ENCODE measurements around the gene CCDC85B. TPM values are rescaled to one million over a fixed set of nuclear protein-coding genes. Genes with fewer than 3 reads are reported as not detected.
"Not testable (repeated sequence)": the region's sequence is repeated elsewhere in the genome, so short reads cannot be mapped to it uniquely, and the experiment has no call there.

Gene CCDC85B
- total RNA-seq, 1 experiment from 2014 or later, result 26.6 TPM

DNA sequence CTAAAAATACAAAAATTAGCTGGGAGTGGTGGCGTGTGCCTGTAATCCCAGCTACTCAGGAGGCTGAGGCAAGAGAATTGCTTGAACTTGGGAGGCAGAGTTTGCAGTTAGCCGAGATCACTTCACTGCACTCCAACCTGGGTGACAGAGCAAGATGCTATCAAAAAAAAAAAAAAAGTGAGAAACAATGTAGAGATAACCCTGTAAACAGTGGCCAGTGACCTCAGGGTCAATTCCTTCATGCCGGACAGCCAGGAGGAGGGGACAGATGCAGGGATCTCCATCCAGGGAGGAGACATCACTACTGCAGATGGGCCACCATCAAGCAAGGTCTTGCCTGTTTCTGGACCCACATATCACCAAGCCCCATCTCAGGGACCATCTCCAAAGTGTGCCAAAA is 42.7 kb upstream of the CCDC85B start:
- no peaks in the 10 kb centered on the region for H3K9me3 Mint-ChIP-seq (ENCODE audit: low read depth, unreplicated experiment)
- no peaks in the 10 kb centered on the region for H3K4me1 Mint-ChIP-seq (ENCODE audit: low read depth, unreplicated experiment)
- DNase-seq, result no peak
- no peak overlapping the region for H3K27ac Mint-ChIP-seq (ENCODE audit: unreplicated experiment)
- intact Hi-C loops (cut with micrococcal nuclease; ENCODE audit: unreplicated experiment), result no loop called here
- CTCF ChIA-PET, result interaction anchor here (1.6 to 2.3 kb wide), 3 partner anchors 12 to 37 kb away, joined by 3 to 6 read pairs (median 3); partner anchors contain the start of gene MUS81
- no peak overlapping the region for H3K4me3 Mint-ChIP-seq (ENCODE audit: low read depth, unreplicated experiment)
- no TSS peak for BruUV-seq (replicated peaks)
- TF ChIP-seq, protein P1, sequence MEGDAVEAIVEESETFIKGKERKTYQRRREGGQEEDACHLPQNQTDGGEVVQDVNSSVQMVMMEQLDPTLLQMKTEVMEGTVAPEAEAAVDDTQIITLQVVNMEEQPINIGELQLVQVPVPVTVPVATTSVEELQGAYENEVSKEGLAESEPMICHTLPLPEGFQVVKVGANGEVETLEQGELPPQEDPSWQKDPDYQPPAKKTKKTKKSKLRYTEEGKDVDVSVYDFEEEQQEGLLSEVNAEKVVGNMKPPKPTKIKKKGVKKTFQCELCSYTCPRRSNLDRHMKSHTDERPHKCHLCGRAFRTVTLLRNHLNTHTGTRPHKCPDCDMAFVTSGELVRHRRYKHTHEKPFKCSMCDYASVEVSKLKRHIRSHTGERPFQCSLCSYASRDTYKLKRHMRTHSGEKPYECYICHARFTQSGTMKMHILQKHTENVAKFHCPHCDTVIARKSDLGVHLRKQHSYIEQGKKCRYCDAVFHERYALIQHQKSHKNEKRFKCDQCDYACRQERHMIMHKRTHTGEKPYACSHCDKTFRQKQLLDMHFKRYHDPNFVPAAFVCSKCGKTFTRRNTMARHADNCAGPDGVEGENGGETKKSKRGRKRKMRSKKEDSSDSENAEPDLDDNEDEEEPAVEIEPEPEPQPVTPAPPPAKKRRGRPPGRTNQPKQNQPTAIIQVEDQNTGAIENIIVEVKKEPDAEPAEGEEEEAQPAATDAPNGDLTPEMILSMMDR (IDR thresholded peaks at IDR 0.05; ENCODE audit: unreplicated experiment), result no peak
- no peaks in the 10 kb centered on the region for H3K27me3 Mint-ChIP-seq (ENCODE audit: unreplicated experiment)
- peaks cover 53% of the 10 kb centered on the region for H3K36me3 Mint-ChIP-seq (ENCODE audit: insufficient read depth, unreplicated experiment)

DNA sequence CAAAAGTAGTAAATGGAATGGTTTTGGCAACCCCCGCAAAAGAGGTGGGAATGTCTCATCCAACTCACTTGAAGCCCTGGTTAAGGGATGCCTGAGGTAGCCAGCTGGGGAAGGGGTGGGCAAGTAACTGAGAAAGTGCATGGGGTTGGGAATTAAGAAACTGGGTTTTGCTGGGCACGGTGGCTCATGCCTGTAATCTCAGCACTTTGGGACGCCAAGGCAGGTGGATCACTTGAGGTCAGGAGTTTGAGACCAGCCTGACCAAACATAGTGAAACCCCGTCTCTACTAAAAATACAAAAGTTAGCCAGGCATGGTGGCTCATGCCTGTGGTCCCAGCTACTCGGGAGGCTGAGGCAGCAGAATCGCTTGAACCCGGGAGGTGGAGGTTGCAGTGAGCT is 41.8 kb upstream of the CCDC85B start:
- H3K9me3 Mint-ChIP-seq (ENCODE audit: low read depth, unreplicated experiment); H3K27me3 Mint-ChIP-seq (ENCODE audit: unreplicated experiment); H3K4me1 Mint-ChIP-seq (ENCODE audit: low read depth, unreplicated experiment); intact Hi-C loops (cut with micrococcal nuclease; ENCODE audit: unreplicated experiment); H3K27ac Mint-ChIP-seq (ENCODE audit: unreplicated experiment); H3K4me3 Mint-ChIP-seq (ENCODE audit: low read depth, unreplicated experiment); BruUV-seq (replicated peaks); DNase-seq: not testable (repeated sequence)
- H3K36me3 Mint-ChIP-seq (ENCODE audit: insufficient read depth, unreplicated experiment), result peaks cover 62% of the 10 kb centered on the region
- CTCF ChIA-PET, result interaction anchor here (1.6 to 2.3 kb wide), 2 partner anchors 11 to 36 kb away, joined by 3 to 6 read pairs; partner anchors contain the start of gene MUS81

DNA sequence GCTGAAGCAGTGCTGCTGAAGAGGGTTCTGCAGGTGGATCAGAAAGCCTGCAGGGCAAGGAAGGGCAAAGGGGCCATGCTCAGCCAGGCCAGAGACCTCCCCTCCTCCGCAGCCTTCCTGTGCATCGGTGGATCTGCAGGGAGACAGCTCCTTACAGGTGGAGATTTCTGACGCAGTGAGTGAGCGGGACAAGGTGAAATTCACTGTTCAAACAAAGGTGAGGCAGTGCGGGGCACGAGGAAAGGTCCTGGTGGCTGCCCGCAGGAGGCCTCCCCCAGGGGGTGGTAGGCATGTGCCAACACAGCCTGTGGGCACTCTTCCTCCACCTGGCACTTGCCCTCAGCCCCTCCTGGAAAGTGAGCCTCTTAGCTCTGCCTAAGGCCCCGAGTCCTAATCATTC is 41.1 kb upstream of the CCDC85B start:
- no peak for DNase-seq
- no TSS peak for BruUV-seq (replicated peaks)
- Mint-ChIP-seq H3K36me3 (ENCODE audit: insufficient read depth, unreplicated experiment) (peaks cover 69% of the 10 kb centered on the region), H3K9me3 (ENCODE audit: low read depth, unreplicated experiment) (no peaks in the 10 kb centered on the region), H3K4me1 (ENCODE audit: low read depth, unreplicated experiment) (peaks cover 11% of the 10 kb centered on the region), H3K4me3 (ENCODE audit: low read depth, unreplicated experiment) (no peak overlapping the region), H3K27me3 (ENCODE audit: unreplicated experiment) (no peaks in the 10 kb centered on the region), H3K27ac (ENCODE audit: unreplicated experiment) (no peak overlapping the region)
- intact Hi-C loops (cut with micrococcal nuclease; ENCODE audit: unreplicated experiment), result no loop called here
- TF ChIP-seq, protein P1 (IDR thresholded peaks at IDR 0.05; ENCODE audit: unreplicated experiment), result no peak
- CTCF ChIA-PET, result interaction anchor here (2.3 kb wide), 1 partner anchor 10 kb away, joined by 6 read pairs; the partner anchor contains the start of gene MUS81

DNA sequence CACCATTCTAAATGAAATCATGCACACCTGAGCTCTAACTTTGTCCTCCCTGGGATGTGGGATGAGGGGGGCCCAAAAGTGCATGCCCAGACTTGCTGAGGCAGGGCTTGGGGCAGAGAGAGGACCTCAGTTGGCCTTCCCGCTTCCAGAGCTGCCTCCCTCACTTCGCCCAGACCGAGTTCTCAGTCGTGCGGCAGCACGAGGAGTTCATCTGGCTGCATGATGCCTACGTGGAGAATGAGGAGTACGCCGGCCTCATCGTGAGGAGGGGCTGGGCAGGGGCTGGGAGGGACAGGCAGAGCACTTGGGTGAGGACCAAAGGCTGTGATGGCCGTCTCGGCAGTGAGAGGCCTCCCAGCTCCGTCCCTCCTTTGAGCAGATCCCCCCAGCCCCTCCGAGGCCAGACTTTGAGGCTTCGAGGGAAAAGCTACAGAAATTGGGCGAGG is 40.7 kb upstream of the CCDC85B start:
- BruUV-seq (replicated peaks), result no TSS peak
- no peak for DNase-seq
- Mint-ChIP-seq H3K36me3 (ENCODE audit: insufficient read depth, unreplicated experiment) (peaks cover 73% of the 10 kb centered on the region), H3K27ac (ENCODE audit: unreplicated experiment) (no peak overlapping the region), H3K27me3 (ENCODE audit: unreplicated experiment) (no peaks in the 10 kb centered on the region), H3K4me1 (ENCODE audit: low read depth, unreplicated experiment) (peaks cover 15% of the 10 kb centered on the region), H3K4me3 (ENCODE audit: low read depth, unreplicated experiment) (no peak overlapping the region), H3K9me3 (ENCODE audit: low read depth, unreplicated experiment) (no peaks in the 10 kb centered on the region)
- intact Hi-C loops (cut with micrococcal nuclease; ENCODE audit: unreplicated experiment), result no loop called here
- CTCF ChIA-PET, result interaction anchor here (2.3 kb wide), 1 partner anchor 10 kb away, joined by 6 read pairs; the partner anchor contains the start of gene MUS81
- TF ChIP-seq, protein P1 (IDR thresholded peaks at IDR 0.05; ENCODE audit: unreplicated experiment), result no peak

Measured in Calu3 (cell line).